Measurements from ENCODE around the gene TSHZ1.

The TSHZ1 gene

GRCh38 chr18:75256376-75256775, 45.8 kb downstream of the TSHZ1 start:
- no peak for DNase-seq (ENCODE audit: low read depth in 2 of 2)
- no peak overlapping the region for H3K4me3 ChIP-seq (replicated peaks in 1 of 2; ENCODE audit: low read depth in 2 of 2, low read length in 2 of 2)
- no peak for TF ChIP-seq CTCF (IDR thresholded peaks at IDR 0.05; ENCODE audit: low read depth, low read length)

- DNase-seq (ENCODE audit: low read depth in 2 of 2), result no peak
- TF ChIP-seq CTCF (IDR thresholded peaks at IDR 0.05; ENCODE audit: low read depth, low read length), result no peak
- H3K4me3 ChIP-seq (replicated peaks in 1 of 2; ENCODE audit: low read depth in 2 of 2, low read length in 2 of 2), result no peak overlapping the region
Observed at GRCh38 chr18:75257605-75258004, 47.0 kb downstream of the TSHZ1 start.

- no peak for DNase-seq (ENCODE audit: low read depth in 2 of 2)
- no peak overlapping the region for H3K4me3 ChIP-seq (replicated peaks in 1 of 2; ENCODE audit: low read depth in 2 of 2, low read length in 2 of 2)
- no peak for TF ChIP-seq CTCF (IDR thresholded peaks at IDR 0.05; ENCODE audit: low read depth, low read length)
Observed at GRCh38 chr18:75261430-75262223, 51.0 kb downstream of the TSHZ1 start.

- no peak overlapping the region for H3K4me3 ChIP-seq (replicated peaks in 1 of 2; ENCODE audit: low read depth in 2 of 2, low read length in 2 of 2)
- DNase-seq (ENCODE audit: low read depth in 2 of 2), result no peak
- TF ChIP-seq CTCF (IDR thresholded peaks at IDR 0.05; ENCODE audit: low read depth, low read length), result no peak
Observed at GRCh38 chr18:75262511-75262910, 51.9 kb downstream of the TSHZ1 start.

GRCh38 chr18:75264195-75264594, 53.6 kb downstream of the TSHZ1 start:
- no peak overlapping the region for H3K4me3 ChIP-seq (replicated peaks in 1 of 2; ENCODE audit: low read depth in 2 of 2, low read length in 2 of 2)
- no peak for TF ChIP-seq CTCF (IDR thresholded peaks at IDR 0.05; ENCODE audit: low read depth, low read length)
- no peak for DNase-seq (ENCODE audit: low read depth in 2 of 2)

GRCh38 chr18:75264926-75265597, 54.5 kb downstream of the TSHZ1 start:
- H3K4me3 ChIP-seq (replicated peaks in 1 of 2; ENCODE audit: low read depth in 2 of 2, low read length in 2 of 2), result no peak overlapping the region
- no peak for DNase-seq (ENCODE audit: low read depth in 2 of 2)
- no peak for TF ChIP-seq CTCF (IDR thresholded peaks at IDR 0.05; ENCODE audit: low read depth, low read length)
